Hematopoietic multipotent progenitor cell treated with erythropoietin and hydrocortisone succinate and interleukin-3 and kit ligand, for 15 days (in vitro differentiated cells): ENCODE results near the gene LBX2.

Source experiments
- DNase-seq: peaks from one replicate; pipeline ENCODE4 v3.0.0-alpha.2; 2015; ENCODE audit warnings: low spot score

The LBX2 gene

DNA sequence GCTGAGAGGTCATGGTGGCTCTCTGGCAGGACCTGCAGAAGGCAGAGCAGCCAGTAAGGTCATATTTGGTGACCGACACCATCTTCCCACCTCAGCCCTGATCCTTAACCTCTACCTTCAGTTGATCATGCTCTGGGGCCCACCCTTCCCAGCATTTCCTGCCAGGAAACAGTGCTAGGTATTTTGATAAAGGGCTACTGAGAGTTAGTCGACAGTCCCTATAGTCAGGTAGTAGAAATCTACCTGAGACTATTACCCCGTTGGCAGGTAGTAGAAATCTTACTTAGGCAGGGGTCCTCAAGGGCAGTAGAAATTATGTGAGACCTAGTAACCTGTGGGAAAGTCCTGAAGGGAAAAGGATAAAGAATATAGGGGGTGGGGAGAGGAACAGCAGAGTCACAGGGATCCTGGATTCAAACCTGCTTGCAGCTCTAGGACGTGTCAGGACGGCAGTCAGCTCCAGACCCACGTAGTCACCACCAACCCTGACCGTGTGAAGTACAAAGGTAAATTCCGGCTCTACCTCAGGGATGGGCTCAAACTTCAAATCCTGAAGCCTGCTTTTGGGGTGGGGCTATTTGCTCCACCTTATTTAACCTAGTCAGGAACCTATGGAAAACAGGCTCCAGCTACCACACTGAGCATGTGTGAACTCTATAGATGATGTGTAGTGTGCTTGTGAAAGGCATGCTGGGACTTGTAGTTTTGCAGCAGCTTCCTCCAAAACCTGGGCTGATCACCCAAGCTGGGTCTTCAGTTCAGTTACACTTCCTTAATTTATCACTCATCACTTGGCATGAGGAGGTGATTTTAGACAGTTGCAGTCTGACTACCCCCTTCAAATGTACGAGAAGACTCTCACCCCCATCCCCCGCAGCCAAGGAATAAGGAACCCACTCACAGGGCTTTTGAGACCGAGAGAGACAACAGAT, 26.6 kb upstream of the LBX2 start, which contains the start of gene DQX1:
DQX1 (minus strand) TSS at position 515 of the 932 bp plus-strand sequence; CDS start at position 13, 502 bp downstream.
- DNase-seq = peak; percentile 39

DNA sequence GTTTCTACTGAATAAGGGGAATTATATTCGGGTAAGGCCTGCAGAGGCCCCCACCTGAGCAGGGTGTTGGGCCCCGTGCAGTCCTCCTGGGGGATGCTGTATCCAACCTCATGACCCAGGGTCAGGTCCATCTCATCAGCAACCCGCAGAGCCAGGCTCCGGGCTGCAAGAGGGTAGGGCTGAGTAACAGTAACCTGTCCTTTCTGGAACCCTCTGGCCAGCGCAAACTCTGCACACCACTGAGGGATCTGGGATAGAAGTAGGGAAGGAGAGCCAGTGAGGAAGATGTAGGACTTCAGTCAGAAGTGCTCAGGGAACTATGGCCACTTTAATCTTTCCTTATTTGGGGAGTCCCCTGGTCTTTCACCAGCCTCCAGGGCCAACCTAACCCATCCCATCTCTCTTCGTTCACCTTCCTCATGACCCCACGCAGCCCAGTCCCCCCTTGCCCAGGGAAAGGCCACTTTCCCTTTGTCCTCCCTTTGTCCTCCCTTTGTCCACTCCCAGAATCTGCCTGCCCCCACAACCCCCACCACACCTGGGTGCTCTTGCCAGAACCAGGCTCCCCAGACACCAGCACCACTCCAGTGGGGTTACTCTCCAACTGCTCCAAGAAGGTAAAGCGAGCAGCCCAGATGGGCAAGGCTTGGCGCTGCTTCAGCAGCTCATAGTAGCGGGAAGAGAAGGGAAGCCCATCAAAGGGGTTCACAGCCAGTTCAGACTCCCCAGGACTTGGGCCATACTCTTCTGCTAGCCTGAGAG, 25.7 kb upstream of the LBX2 start:
- no peak for DNase-seq

DNA sequence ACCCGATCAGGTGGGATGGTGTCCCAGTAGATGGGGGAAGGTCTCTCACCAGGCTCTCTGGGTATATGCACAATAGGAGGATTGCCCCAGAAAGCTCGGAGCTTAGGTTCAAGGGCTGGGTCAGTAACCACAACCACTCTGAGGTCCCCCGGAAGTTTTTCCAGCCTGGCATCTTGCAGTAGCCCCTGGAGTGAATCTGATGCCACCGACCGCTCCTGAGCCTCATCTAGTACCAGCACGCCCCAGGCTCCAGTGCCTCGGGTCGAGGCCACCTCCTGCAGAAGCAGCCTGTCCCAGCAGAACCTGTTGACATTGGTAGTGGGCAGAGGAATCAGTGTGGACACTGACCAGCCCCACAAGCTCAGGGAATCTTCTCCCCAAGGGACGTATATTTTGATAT, 24.6 kb upstream of the LBX2 start:
- DNase-seq = no peak

DNA sequence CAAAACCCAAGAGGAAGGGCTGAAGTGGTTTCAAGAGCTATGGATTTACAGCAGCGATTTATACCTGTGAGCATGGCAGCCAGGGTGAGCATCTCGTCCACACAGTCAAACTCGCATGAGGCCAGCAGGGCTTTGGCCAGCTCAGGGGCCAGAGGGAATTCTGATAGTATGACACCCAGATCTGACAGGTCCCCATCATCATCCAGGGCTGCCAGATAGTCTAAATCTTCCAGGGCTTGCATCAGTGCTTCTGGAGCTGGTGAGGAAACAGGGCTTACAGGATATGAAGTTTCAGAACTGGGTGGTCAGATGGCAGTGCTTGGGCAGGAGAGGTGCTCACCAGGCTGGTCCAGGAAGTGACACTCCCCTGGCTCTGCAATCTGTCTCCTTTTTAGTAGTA, 23.1 kb upstream of the LBX2 start:
- no peak for DNase-seq

DNA sequence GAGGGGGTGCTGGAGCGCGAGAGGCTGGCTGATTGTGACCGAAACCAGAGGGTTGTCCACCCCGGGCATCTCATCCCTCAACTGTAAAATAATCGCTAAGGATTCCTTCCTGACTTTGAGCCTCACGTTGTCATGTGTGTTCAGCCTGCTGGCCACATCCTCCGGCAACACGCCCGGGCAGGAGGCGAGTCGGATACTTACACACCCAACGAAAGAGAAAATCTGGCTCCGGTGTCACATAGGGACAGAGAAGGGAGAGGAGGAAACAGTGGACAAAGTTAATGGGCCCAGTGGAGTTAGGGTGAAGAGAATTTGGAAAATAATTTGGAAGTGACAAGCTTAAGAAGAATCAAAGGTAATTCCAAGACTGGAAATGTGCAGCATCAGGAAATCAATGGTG, 17.2 kb upstream of the LBX2 start:
- no peak for DNase-seq

DNA sequence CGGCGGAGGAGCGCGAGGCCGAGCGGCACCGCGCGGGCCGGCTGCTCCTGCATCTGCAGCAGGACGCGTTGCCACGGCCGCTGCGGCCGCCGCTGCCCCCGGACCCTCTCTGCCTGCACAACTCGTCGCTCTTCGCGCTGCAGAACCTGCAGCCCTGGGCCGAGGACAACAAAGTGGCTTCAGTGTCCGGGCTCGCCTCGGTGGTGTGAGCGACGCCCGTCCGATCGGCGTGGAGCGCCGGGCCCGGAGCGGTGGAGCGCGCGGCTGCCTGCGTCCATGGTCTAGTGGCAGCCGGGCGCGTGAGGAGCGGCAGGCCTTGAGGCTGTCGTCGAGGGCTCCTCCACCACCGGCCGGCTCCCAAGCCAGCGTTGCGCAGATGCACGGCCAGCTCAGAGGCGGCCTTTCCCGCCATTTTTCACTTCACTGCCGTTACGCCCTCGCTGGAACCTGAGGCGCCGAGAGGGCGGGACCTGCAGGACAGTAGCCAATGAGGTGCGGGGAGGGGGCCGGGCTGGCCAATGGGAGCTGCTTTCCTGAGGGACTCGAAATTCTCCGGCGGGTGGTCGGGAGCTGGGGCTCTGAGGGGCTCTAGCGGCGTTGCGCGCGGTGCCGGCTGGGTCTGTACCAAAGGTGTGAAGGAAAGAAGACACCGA, 16.7 kb upstream of the LBX2 start:
- DNase-seq = peak; percentile 76

DNA sequence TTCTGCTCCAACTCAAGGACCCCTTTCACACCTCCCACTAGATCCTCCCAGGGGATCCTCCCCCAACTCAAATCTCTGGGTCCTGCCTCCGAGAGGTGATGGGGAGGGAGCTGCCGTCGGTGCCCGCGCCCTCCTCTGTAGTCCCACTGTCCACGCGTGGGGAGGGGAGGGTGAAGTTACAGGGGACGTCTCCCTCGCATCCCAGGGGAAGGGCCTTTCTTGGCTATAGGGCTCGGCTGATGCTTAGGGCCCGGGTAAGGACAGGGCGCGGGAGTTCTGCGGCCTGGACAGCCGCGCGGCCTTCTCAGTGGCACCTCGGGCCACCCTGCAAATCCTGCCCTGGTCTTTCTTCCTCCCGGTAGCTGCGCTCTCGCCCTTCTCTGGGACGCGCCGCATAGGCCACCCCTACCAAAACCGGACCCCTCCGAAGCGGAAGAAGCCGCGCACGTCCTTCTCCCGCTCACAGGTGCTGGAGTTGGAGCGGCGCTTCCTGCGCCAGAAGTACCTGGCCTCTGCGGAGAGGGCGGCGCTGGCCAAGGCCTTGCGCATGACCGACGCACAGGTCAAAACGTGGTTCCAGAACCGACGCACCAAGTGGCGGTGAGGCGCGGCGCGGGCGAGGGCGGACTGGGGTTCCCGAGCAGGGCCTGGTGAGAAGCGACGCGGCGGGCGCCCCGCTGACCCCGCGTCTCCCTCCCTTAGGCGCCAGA, 16.0 kb upstream of the LBX2 start:
- no peak for DNase-seq

DNA sequence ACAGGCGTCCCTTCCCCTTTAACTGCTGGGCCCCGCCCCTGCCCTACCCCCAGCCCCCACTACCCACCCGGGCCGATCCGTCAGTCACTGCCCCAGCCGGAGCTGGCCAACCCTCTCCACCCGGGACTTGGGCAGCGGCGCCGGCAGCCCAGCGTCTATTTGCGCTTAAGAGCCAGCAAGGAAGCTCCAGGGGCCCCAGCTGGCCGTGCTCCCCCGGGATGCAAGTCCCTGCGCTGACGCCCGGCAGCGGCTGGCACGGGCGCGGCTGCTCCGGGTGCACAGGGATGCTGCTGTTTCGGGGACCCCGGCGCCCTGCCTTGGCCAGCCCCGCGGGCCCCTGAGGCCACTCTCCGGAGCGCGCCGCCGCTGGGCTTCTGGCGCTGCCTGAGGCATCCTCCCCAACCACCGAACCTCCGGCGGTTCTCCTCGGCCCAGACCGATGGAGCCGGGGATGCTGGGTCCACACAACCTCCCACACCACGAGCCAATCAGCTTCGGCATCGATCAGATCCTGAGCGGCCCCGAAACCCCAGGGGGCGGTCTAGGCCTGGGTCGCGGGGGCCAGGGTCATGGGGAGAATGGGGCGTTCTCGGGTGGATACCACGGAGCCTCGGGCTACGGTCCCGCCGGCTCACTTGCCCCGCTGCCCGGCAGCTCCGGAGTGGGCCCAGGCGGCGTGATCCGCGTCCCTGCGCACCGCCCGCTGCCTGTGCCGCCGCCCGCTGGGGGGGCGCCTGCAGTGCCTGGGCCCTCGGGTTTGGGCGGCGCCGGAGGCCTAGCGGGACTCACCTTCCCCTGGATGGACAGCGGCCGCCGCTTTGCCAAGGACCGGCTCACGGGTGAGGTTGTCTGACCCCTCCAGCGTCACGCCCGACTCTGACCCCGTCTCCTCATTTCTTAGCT, 15.2 kb upstream of the LBX2 start, which contains the start of gene TLX2:
TLX2 (plus strand) TSS at position 83 of the 903 bp plus-strand sequence; CDS start at position 440, 357 bp downstream.
- DNase-seq = no peak

DNA sequence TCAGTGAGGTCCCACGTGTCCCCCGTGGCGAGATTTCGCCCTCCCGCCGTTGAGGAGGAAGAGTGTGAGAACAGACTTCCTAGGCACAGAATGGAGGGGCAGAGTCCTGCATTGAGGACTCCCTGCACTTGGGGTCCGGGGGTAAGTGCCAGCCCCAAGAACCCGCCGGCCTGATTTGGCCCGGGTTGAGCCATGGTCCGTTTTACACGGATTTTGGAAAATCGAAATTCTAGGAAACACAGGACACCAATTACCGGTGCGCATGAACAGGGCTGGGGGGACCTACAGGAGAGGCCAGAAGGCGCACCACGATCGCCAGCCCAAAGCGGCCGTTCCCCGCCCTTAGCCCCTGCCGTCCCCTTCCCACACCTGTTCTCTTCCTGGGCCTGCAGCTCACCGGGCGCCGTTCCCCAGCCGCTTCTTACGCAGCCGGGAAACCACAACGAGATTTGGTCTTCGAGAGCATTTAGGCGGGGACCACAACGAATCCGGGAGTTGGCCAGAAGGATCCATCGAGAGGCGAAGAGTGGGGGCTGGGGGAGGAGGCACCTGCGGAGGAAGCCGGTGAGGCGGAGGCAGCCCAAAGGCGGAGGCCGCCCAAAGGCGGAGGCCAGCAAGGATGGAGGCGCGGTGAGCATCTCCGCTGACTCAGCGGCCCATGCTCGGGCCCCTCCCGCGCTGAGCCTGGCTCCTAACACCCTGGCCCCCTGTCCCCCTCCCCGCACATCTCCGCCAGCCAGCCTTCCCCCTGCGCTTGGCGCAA, 14.4 kb upstream of the LBX2 start:
- no peak for DNase-seq

DNA sequence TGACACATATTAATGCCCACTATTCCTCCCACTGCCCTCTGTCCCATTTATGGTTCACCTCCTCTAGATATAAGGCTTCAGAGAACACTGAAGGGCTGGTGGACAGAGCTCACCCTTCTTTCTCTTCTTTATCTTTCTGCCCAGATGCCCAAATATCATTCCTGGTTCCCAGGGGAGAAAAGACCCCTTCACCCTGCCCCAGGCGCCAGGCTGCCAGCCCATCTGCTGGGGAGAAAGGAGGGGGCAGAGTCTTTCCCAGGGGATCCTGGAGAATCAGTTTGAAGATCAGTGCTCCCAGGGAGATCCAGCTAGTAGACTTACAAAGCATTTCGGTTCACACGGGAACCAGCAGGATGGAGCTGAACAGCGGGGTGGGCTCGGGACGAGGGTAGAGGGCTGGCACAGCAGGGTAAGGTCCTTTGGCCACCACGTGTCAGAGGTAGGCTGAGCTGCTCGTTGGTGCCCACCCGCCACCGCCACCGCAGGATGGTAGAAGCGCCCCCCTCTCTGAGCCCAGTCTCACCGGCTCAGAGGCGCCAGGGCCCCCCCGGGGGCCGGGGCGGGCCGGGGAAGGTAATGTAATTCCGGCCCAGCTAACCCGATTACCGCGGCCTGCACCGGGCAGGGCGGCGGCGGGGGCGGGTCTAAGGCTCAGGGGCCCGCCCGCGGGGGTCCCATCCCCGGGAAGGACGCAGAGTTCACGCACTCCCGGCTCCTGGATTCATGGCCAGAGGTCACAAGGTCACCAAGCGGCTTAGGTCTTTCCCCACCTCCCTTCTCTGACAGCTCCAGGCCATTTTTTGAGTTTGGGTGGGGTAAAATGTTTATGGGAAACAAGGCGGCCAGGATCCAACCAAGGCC, 13.6 kb upstream of the LBX2 start:
- no peak for DNase-seq

DNA sequence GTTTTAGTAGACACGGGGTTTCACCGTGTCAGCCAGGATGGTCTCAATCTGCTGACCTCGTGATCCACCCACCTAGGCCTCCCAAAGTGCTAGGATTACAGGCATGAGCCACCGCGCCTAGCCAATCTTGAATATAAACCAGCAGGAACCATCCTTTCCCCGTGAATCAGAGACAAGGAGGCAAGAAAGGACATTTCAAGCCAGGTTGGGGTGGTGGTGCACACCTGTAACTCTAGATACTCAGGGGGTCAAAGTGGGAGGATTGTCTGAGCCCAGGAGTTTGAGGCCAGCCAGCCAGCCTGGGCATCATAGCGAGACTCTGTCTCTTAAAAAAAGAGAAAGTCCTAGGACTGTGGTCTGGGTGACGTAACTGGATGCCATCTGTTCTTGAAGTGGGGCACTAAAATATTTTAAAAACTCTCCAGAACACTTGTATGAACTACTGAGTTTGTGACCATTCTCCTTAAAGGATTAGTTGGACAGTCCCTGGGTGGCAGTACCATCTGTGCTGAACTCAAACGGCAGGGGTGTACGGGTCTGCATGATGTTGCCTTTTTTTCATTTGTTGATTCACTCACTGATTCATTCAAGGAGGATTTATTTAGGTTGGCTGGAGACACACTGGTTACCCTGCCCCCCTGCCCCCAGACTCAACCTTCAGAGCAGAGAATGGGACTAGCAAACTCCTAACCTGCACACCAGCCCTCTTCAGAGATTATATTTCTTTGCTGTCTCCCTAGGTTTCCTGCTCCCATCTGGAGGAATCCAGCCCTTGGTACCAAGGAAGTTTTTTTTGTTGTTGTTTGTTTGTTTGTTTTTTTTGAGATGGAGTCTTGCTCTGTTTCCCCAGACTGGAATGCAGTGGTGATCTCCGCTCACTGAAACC, 11.9 kb upstream of the LBX2 start:
- DNase-seq = no peak

DNA sequence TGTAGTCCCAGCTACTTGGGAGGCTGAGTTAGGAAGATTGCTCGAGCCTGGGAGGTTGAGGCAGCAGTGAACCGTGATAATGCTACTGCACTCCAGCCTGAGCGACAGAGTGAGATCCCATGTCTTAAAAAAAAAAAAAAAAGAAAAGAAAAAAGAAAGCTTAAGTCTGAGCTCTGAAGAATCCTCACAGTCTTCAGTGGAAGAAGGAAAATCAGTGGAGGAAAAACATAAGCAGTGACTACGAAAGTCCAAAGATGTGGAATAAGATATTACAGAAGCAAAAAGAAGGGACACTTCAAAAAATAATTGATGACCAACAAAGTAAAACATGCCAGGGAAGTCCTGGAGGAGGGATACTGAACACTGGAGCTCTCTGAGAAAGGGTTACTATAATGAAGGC, 10.9 kb upstream of the LBX2 start:
- no peak for DNase-seq

DNA sequence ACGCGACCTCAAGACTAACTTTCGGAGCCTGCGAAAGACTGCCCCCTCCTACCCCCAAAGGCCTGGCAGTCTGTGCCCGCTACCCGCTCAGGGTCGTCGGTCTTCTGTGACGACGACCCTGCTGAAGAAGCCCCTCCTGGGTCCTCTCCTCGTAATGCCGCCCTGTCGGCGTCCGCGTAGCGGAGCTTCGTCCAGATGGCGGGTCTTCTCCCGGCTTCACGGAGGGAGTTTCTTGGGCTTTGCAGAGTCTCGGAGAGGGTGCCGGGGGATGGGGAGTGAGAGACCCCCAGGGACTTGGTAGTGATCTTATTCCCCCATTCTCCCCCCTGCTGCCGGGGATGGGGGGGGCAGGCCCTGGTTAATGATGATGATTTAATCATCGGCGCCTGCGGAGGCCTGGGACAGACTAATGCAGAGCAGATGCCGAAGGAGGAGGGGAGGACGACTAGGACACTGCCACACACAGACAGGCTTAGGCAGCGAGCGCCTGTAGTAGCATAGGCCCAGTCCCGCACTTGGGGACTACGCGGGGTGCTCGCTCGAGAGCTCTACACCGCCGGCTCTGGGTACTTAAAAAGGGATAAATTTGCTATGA, 8.6 kb upstream of the LBX2 start:
- DNase-seq = no peak

DNA sequence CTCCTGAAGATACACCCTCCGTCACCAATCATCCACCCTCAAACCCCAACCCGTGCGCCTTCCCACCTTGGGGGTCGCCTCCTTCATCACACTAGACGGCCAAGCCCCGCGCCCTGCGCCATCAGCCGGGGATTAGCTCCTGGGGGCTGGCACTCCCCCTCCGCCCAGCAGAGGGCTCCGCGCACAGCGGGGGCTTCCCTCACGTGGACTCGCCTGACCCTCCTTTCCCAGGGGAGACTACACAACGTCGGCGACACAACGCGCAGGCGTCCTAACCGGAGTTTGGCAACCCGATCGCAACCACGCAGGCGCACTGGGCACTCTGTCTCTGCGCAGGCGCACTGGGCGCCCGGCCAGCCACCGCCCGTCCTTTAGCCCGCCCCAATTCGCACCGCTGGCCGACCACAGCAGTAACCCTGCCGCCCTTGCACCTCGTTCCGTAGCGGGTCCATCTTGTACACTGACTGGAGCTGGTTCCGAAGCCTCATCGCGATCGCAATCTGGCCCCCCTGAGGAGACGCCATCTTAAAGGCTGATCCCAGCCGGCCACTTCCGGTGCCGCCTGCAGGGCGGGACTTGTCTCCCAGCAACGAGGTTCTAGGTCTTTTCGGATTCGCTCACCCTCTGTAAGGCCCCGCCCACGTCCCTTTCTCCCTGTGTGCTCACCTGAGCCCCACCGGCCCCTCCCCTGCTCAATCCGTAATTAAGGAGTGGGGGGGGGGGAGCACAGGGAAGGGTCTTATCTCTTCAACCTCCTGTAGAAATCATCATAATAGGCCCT, 7.9 kb upstream of the LBX2 start, which contains the start of gene PCGF1:
PCGF1 (minus strand) TSS at position 551 of the 781 bp plus-strand sequence; CDS start at position 524, 27 bp downstream.
- DNase-seq = peak; percentile 99

DNA sequence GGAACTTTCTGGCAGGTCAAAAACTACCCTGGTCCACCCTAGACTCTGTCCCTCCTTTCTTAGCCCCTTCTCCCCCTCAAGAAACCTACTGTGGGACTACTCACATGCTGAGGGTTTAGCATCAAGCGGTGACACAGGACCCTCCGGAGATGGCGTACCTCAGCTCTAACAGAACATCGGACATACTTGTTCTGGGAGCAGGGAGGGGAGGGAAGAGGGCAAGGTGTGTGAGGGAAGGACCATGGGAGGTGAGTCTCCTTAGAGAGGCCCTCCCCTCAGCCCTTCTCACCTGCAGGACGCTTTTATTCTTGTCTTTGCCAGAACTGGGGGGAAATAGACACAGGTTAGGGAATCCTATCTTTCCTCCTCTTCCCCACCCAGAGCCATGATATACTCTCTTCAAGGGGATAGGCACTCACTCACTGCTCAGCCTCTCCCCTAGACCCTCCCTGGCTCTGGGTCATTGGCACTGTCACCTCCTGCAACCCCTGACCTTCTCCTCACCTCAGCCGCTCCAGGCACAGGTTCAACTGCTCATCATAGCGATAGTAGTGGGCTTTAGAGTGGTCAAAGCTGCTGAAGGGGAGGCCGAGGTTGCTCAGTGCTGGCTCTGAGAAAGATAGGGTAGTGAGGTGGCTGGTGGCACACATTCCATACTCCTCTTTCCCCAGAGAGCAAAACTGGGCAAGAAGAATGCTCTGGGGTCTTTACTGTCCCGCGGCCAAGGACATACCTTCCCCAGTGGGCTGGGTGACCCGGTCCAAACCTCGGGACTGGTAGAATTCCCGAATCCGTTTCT, 6.2 kb upstream of the LBX2 start:
- DNase-seq = no peak

DNA sequence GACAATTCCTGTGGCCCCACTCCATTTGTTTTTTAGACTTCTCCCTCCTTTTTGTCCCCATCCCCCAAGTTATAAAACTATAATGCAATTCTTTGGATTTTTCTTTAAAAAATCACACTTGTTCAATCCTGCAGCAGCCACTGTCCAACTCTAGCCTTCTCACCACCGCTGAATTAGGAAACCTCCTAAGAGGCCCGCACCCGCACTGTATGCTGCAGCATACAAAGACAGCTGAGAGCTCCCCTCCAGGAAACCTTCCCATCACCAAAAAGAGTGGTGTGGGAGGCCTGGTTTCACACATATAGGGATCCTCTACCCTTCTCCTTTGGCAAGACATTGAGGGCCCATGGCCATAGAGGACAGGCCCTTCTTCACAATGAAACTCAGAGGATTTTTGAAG, 5.2 kb upstream of the LBX2 start:
- DNase-seq = no peak
